IMR-90 (cell line): ENCODE data around the gene PPP2R1B. TPM values are rescaled to one million over a fixed set of nuclear protein-coding genes. Genes with fewer than 3 reads are reported as not detected.

ENCODE experiments used
- ATAC-seq: fragments of 200-7000 bp; cut with Tn5 transposase; 2 replicates; pipeline ENCODE4 v1.9.1; 2020; ENCODE audit warnings: low read depth, mild to moderate bottlenecking, moderate library complexity
- BruUV-seq: library from RNA; stranded (reverse); fragments of 400-500 nt; replicated peaks from 2 replicates; lab custom pipeline; 2021; lab: Mats Ljungman, UMichigan
- CTCF ChIA-PET: fragments of 300-600 bp; formaldehyde crosslinking; extraction: SDS; loops from one replicate; lab custom pipeline; 2021; ENCODE audit warnings: antibody characterized with exemption; lab: Yijun Ruan, JAX
- POLR2A ChIA-PET: fragments of 300-600 bp; sonication (Branson Sonifier 250); formaldehyde crosslinking; loops from one replicate; lab custom pipeline; 2022; ENCODE audit warnings: antibody characterized with exemption; ENCODE audit not compliant: unreplicated experiment; lab: Charles Lee
- DNase-seq: peaks from one replicate; pipeline ENCODE4 v3.0.0; 2013
- H2AFZ ChIP-seq: replicated peaks from 2 replicates; pipeline ENCODE3; 2013; ENCODE audit warnings: low read length, mild to moderate bottlenecking; ENCODE audit not compliant: poor library complexity
- H2AK5ac ChIP-seq: 2 replicates; pipeline ENCODE4 v1.6.1; 2013; ENCODE audit warnings: low read depth, low read length, inconsistent platforms
- H2AK9ac ChIP-seq: replicated peaks from 2 replicates; pipeline ENCODE3; 2013; ENCODE audit warnings: mild to moderate bottlenecking, low read depth, low read length, moderate library complexity; ENCODE audit not compliant: poor library complexity
- H2BK120ac ChIP-seq: 2 replicates; pipeline ENCODE4 v1.6.1; 2013; ENCODE audit warnings: low read depth, low read length, inconsistent platforms
- H2BK15ac ChIP-seq: 3 replicates; pipeline ENCODE4 v1.6.1; 2013; ENCODE audit warnings: low read depth, low read length, inconsistent platforms
- H2BK20ac ChIP-seq: 2 replicates; pipeline ENCODE4 v1.6.1; 2013; ENCODE audit warnings: low read depth, mild to moderate bottlenecking, inconsistent platforms, low read length, moderate library complexity
- H2BK5ac ChIP-seq: 2 replicates; pipeline ENCODE4 v1.6.1; 2013; ENCODE audit warnings: mild to moderate bottlenecking, low read depth, low read length, inconsistent platforms; ENCODE audit not compliant: poor library complexity, severe bottlenecking
- H3K14ac ChIP-seq: replicated peaks from 2 replicates; pipeline ENCODE4 v1.6.1; 2013; ENCODE audit warnings: low read depth, low read length, inconsistent platforms
- H3K18ac ChIP-seq: 2 replicates; pipeline ENCODE4 v1.6.1; 2013; ENCODE audit warnings: low read depth, low read length, control low read depth
- H3K23ac ChIP-seq: 2 replicates; pipeline ENCODE4 v1.6.1; 2013; ENCODE audit warnings: low read depth, low read length, inconsistent platforms
- H3K27ac ChIP-seq: 2 replicates; pipeline ENCODE4 v1.5.1; 2013; ENCODE audit warnings: mild to moderate bottlenecking, control low read depth, low read length; ENCODE audit not compliant: insufficient read depth
- H3K27me3 ChIP-seq: 2 replicates; pipeline ENCODE4 v1.6.1; 2013; ENCODE audit warnings: low read length; ENCODE audit not compliant: control insufficient read depth, insufficient read depth
- H3K36me3 ChIP-seq: 2 replicates; pipeline ENCODE4 v1.6.1; 2013; ENCODE audit warnings: low read length, mixed read lengths; ENCODE audit not compliant: control insufficient read depth, insufficient read depth
- H3K4ac ChIP-seq: 2 replicates; pipeline ENCODE4 v1.6.1; 2013; ENCODE audit warnings: low read depth, low read length, inconsistent platforms
- H3K4me1 ChIP-seq: 2 replicates; pipeline ENCODE4 v1.6.1; 2013; ENCODE audit warnings: low read length, mixed read lengths; ENCODE audit not compliant: control insufficient read depth, insufficient read depth
- H3K4me2 ChIP-seq: 2 replicates; pipeline ENCODE4 v1.6.1; 2013; ENCODE audit warnings: low read depth, mild to moderate bottlenecking, control low read depth, low read length, moderate library complexity
- H3K4me3 ChIP-seq: 2 replicates; pipeline ENCODE4 v1.5.1; 2013; ENCODE audit warnings: low read depth, mild to moderate bottlenecking, control low read depth, low read length, moderate library complexity; ENCODE audit not compliant: insufficient read depth
- H3K56ac ChIP-seq: 2 replicates; pipeline ENCODE4 v1.6.1; 2013; ENCODE audit warnings: low read length, inconsistent platforms; ENCODE audit not compliant: insufficient read depth; ENCODE audit errors: extremely low read depth
- H3K79me1 ChIP-seq, 2 experiments: 2 replicates each; pipeline ENCODE4 v1.6.1; 2013; ENCODE audit warnings: low read length in 2 of 2, inconsistent platforms in 1 of 2, low read depth in 1 of 2
- H3K9ac ChIP-seq: 2 replicates; pipeline ENCODE4 v1.6.1; 2013; ENCODE audit warnings: low read depth, low read length, control low read depth
- H3K9me1 ChIP-seq: 2 replicates; pipeline ENCODE4 v1.6.1; 2013; ENCODE audit warnings: low read length, inconsistent platforms; ENCODE audit not compliant: insufficient read depth
- H3K9me3 ChIP-seq: 2 replicates; pipeline ENCODE4 v1.6.1; 2013; ENCODE audit warnings: low read length; ENCODE audit not compliant: control insufficient read depth, insufficient read depth
- H4K20me1 ChIP-seq: 2 replicates; pipeline ENCODE4 v1.6.1; 2013; ENCODE audit warnings: low read length, inconsistent platforms; ENCODE audit not compliant: insufficient read depth
- H4K5ac ChIP-seq: 2 replicates; pipeline ENCODE4 v1.6.1; 2013; ENCODE audit warnings: mild to moderate bottlenecking, low read depth, low read length, control low read depth
- H4K8ac ChIP-seq, 2 experiments: 2 replicates each; pipeline ENCODE4 v1.6.1; 2013; ENCODE audit warnings: low read depth in 2 of 2, low read length in 2 of 2, control low read depth in 1 of 2, inconsistent platforms in 1 of 2
- H4K91ac ChIP-seq: 2 replicates; pipeline ENCODE4 v1.6.1; 2013; ENCODE audit warnings: low read depth, low read length, inconsistent platforms; ENCODE audit not compliant: insufficient read depth
- CEBPB ChIP-seq: IDR thresholded peaks from 2 replicates; pipeline ENCODE4 v1.6.1; 2012; ENCODE audit warnings: low read depth, low read length, improper control_type of control experiment
- CHD1 ChIP-seq: IDR thresholded peaks from 2 replicates; pipeline ENCODE4 v1.6.1; 2012; ENCODE audit warnings: low read depth, low read length, improper control_type of control experiment
- MAZ ChIP-seq: IDR thresholded peaks from 2 replicates; pipeline ENCODE4 v1.6.1; 2012; ENCODE audit warnings: low read depth, mild to moderate bottlenecking, low read length, improper control_type of control experiment, moderate library complexity, borderline replicate concordance
- WGBS, 2 experiments: methylation state at CpG; one replicate each; pipeline versions ENCODE4 v1.1.5 to v1.1.7; 2013; ENCODE audit warnings: missing lambda C conversion rate in 2 of 2; ENCODE audit not compliant: insufficient read length in 1 of 2; ENCODE audit errors: extremely low coverage in 2 of 2; 5-methylcytosine and 5-hydroxymethylcytosine counted together
- dilution Hi-C: fragments of 300-500 bp; cut with HindIII; formaldehyde crosslinking; loops from one replicate; pipeline ENCODE4 v1.14.3; 2018; ENCODE audit warnings: low sequenced_read_pairs; ENCODE audit not compliant: unreplicated experiment
- in situ Hi-C: fragments of 300-500 bp; cut with MboI; formaldehyde crosslinking; loops from 3 replicates; pipeline ENCODE4 v1.14.3; 2019; ENCODE audit warnings: low sequenced_read_pairs, inconsistent platforms, mixed read lengths
- intact Hi-C: fragments of 100-400 bp; cut with micrococcal nuclease; formaldehyde crosslinking; loops from 2 replicates; pipeline ENCODE4 v1.10.0; 2022
- polyA plus RNA-seq, 3 experiments: library from polyadenylated mRNA; depleted of rRNA; stranded (reverse); fragments of >200 nt; gene quantifications; 2 replicates each; pipeline ENCODE4 v1.2.3, GENCODE V29; 2012; ENCODE audit warnings: low replicate concordance in 1 of 3
- total RNA-seq: library from RNA; depleted of rRNA; stranded (reverse); fragments of >200 nt; gene quantifications from 2 replicates; pipeline ENCODE4 v1.2.3, GENCODE V29; 2012

The PPP2R1B gene
- total and polyA plus RNA-seq, 2 of the 4 experiments (the other 2 are of a cell fraction) = 23.0 to 62.9 TPM

DNA sequence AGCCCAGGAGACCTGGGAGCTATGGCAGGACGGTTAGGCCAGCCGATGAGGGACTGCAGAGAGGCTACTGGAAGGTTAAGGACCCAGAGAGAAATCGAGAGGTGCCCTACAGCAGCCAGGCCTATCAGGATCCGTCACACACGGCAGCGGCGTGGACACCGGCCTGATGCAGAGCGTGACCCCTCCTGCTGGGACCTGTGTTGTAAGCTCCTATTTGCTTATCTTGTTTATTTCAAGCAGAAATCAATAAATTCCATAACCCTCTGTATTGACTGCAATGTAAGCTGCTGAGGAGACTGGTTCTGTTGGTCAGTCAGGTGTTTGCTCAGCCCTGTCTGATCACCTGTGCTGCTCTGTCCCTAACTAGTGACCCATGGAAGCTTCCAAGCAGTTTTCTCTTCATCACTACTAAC lies 39.9 kb downstream of the PPP2R1B start:
- Histone ChIP-seq H3K9me1 (peaks cover 2% of the 10 kb centered on the region; the same call in 1 of the 2 replicates), H2BK15ac (no peak overlapping the region), H2BK120ac (no peak overlapping the region), H3K18ac (no peak overlapping the region), H3K56ac (no peak overlapping the region), H2AFZ (no peak overlapping the region), H2AK5ac (no peak overlapping the region), H2BK5ac (no peak overlapping the region), H4K20me1 (no peaks in the 10 kb centered on the region), H3K4me3 (no peak overlapping the region), H3K27ac (no peak overlapping the region), H3K9me3 (no peaks in the 10 kb centered on the region), H3K36me3 (peaks cover 53% of the 10 kb centered on the region), H3K4ac (no peak overlapping the region), H3K14ac (no peak overlapping the region), H3K27me3 (no peaks in the 10 kb centered on the region), H3K4me2 (no peak overlapping the region), H3K4me1 (peaks cover 11% of the 10 kb centered on the region), H2BK20ac (no peak overlapping the region), H4K91ac (no peak overlapping the region), H3K79me1 (peaks cover 4 to 36% of the 10 kb centered on the region in 2 experiments; a peak in 2 of 4 replicates), H4K5ac (no peak overlapping the region), H2AK9ac (no peak overlapping the region), H4K8ac (no peak overlapping the region), H3K9ac (no peak overlapping the region), H3K23ac (no peak overlapping the region)
- POLR2A ChIA-PET = no interaction called here
- no TSS peak for BruUV-seq
- ATAC-seq (no peak), DNase-seq (no peak)
- in situ Hi-C loops = no loop called here
- CTCF ChIA-PET = interaction anchor here (0.6 kb wide), 1 partner anchor 41 kb away, joined by 3 read pairs; no protein-coding TSS in a partner anchor
- TF ChIP-seq CEBPB (no peak), MAZ (no peak), CHD1 (no peak)
- WGBS, 2 experiments = 90% methylated on average over 4 of the region's 9 CpGs; no CpG with 5 or more reads in 1 of the 2 experiments
- intact Hi-C loops = no loop called here
- dilution Hi-C loops = no loop called here
